MG63 (cell line): ENCODE measurements around the gene RPS6KA3. TPM values are rescaled to one million over a fixed set of nuclear protein-coding genes. Genes with fewer than 3 reads are reported as not detected.

Experiments
- DNase-seq: peaks from one replicate; pipeline ENCODE4 v3.0.0-alpha.2; 2020
- H3K27me3 ChIP-seq: fragments of 250-450 bp; sonication (Bioruptor Pico); 2 replicates; pipeline ENCODE4 v1.5.1; 2020; ENCODE audit warnings: mild to moderate bottlenecking, moderate library complexity
- H3K36me3 ChIP-seq: fragments of 250-450 bp; sonication (Bioruptor Pico); 2 replicates; pipeline ENCODE4 v1.5.1; 2020; ENCODE audit warnings: mild to moderate bottlenecking, moderate library complexity
- H3K4me3 ChIP-seq: fragments of 250-450 bp; sonication (Bioruptor Pico); 2 replicates; pipeline ENCODE4 v1.5.1; 2020; ENCODE audit warnings: mild to moderate bottlenecking, moderate library complexity
- H3K9me3 ChIP-seq: fragments of 250-450 bp; sonication (Bioruptor Pico); 2 replicates; pipeline ENCODE4 v1.5.1; 2020; ENCODE audit warnings: mild to moderate bottlenecking, moderate library complexity
- total RNA-seq: library from RNA; depleted of rRNA; stranded (reverse); fragments of >200 nt; shearing (Covaris generic); gene quantifications from 2 replicates; pipeline ENCODE4 v1.2.3, GENCODE V29; 2014; ENCODE audit warnings: low replicate concordance

Gene RPS6KA3
- total RNA-seq, 1 experiment from 2014 or later, result 25.5 TPM

GRCh38 chrX:20235755-20236154, 31.0 kb downstream of the RPS6KA3 start:
- Histone ChIP-seq H3K36me3 (peaks cover 3% of the 10 kb centered on the region), H3K9me3 (no peaks in the 10 kb centered on the region; the same call in 1 of the 2 replicates), H3K4me3 (no peak overlapping the region), H3K27me3 (no peaks in the 10 kb centered on the region)
- no peak for DNase-seq

DNA sequence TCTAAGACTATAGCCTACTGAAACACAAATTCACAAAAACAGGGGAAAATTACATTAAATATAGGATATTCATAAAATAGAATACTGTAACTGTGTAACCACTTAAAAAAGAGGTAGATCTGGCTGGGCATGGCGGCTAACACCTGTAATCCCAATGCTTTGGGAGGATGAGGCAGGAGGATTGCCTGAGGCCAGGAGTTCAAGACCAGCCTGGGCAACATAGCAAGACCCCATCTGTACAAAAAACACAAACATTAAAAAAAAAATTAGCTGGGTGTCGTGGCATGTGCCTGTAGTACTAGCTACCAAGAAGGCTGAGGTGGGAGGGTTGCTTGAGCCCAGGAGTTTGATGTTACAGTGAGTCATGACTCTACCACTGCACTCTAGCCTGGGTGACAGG, 33.4 kb downstream of the RPS6KA3 start:
- Histone ChIP-seq H3K36me3 (peaks cover 3% of the 10 kb centered on the region), H3K27me3 (no peaks in the 10 kb centered on the region), H3K9me3 (no peaks in the 10 kb centered on the region; the same call in 1 of the 2 replicates), H3K4me3 (no peak overlapping the region)
- DNase-seq, result no peak

- Histone ChIP-seq H3K9me3 (no peaks in the 10 kb centered on the region; the same call in 1 of the 2 replicates), H3K27me3 (no peaks in the 10 kb centered on the region), H3K36me3 (peaks cover 3% of the 10 kb centered on the region), H3K4me3 (no peak overlapping the region)
- DNase-seq, result peak; percentile 46
These were observed 35.1 kb downstream of the RPS6KA3 start for GRCh38 chrX:20231598-20231997.

GRCh38 chrX:20230406-20230805, 36.3 kb downstream of the RPS6KA3 start:
- peaks cover 3% of the 10 kb centered on the region for H3K36me3 ChIP-seq
- no peak for DNase-seq
- no peak overlapping the region for H3K4me3 ChIP-seq
- no peaks in the 10 kb centered on the region; the same call in 1 of the 2 replicates for H3K9me3 ChIP-seq
- H3K27me3 ChIP-seq, result no peaks in the 10 kb centered on the region

DNA sequence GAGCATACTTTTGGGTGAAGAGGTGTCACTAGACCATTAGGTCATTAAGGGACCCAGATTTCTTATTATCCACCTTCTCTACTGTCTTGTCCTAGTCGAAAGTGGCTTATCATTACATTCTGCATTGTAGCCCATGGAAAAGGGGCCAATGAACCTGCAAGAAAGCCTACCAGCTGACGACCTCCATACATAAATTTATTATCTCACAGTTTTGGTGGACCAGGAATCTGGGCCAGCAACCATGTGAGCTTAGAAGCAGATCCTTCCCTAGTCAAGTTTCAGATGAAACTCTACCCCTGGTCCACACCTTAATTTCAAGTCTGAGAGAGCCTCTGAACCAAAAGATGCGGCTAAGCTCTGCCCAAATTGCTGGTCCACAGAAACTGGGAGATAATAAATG, 37.6 kb downstream of the RPS6KA3 start:
- H3K27me3 ChIP-seq, result no peaks in the 10 kb centered on the region
- H3K4me3 ChIP-seq, result no peak overlapping the region
- H3K36me3 ChIP-seq, result peaks cover 3% of the 10 kb centered on the region
- DNase-seq, result no peak
- H3K9me3 ChIP-seq, result no peaks in the 10 kb centered on the region

GRCh38 chrX:20228245-20228644, 38.5 kb downstream of the RPS6KA3 start:
- H3K36me3 ChIP-seq, result no peaks in the 10 kb centered on the region
- no peaks in the 10 kb centered on the region for H3K9me3 ChIP-seq
- no peaks in the 10 kb centered on the region for H3K27me3 ChIP-seq
- no peak for DNase-seq
- H3K4me3 ChIP-seq, result no peak overlapping the region

DNA sequence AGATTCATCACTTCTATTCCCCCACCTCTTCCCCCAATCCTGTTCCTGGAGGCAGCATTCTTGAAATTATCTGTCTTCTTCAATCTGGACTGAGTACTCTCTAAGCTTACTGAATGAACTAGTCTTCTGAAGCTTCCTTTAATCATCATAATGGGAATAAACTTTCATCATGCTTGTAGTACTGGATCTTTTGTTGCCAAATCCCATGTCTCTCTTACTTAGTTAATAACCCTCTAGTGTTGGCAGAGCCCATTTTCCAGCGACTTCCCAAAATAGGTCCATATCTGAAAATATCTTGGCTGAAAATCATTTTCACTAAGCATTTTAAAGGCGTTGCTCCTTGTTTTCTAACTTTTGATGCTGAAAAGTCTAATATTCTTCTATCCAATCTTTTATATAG, 39.6 kb downstream of the RPS6KA3 start:
- Histone ChIP-seq H3K4me3 (no peak overlapping the region), H3K27me3 (no peaks in the 10 kb centered on the region), H3K9me3 (no peaks in the 10 kb centered on the region), H3K36me3 (no peaks in the 10 kb centered on the region)
- DNase-seq, result no peak

GRCh38 chrX:20225488-20225833, 41.2 kb downstream of the RPS6KA3 start:
- H3K27me3 ChIP-seq, result no peaks in the 10 kb centered on the region
- no peaks in the 10 kb centered on the region for H3K9me3 ChIP-seq
- H3K36me3 ChIP-seq, result no peaks in the 10 kb centered on the region
- DNase-seq, result no peak
- no peak overlapping the region for H3K4me3 ChIP-seq

- Histone ChIP-seq H3K36me3 (no peaks in the 10 kb centered on the region), H3K4me3 (no peak overlapping the region)
- DNase-seq, result no peak
These were observed 41.8 kb downstream of the RPS6KA3 start for GRCh38 chrX:20224814-20225487.

GRCh38 chrX:20221902-20222301, 44.8 kb downstream of the RPS6KA3 start:
- H3K9me3 ChIP-seq, result no peaks in the 10 kb centered on the region
- H3K27me3 ChIP-seq, result no peaks in the 10 kb centered on the region
- H3K4me3 ChIP-seq, result no peak overlapping the region
- no peak for DNase-seq
- H3K36me3 ChIP-seq, result no peaks in the 10 kb centered on the region

More at GRCh38 chrX:20224814-20225487, 41.8 kb downstream of the RPS6KA3 start:
- H3K27me3 ChIP-seq, result no peaks in the 10 kb centered on the region
- no peaks in the 10 kb centered on the region for H3K9me3 ChIP-seq

- DNase-seq, result no peak
- no peaks in the 10 kb centered on the region for H3K27me3 ChIP-seq
- no peak overlapping the region for H3K4me3 ChIP-seq
- no peaks in the 10 kb centered on the region for H3K36me3 ChIP-seq
- H3K9me3 ChIP-seq, result no peaks in the 10 kb centered on the region
These were observed 47.7 kb downstream of the RPS6KA3 start for GRCh38 chrX:20218836-20219505.

DNA sequence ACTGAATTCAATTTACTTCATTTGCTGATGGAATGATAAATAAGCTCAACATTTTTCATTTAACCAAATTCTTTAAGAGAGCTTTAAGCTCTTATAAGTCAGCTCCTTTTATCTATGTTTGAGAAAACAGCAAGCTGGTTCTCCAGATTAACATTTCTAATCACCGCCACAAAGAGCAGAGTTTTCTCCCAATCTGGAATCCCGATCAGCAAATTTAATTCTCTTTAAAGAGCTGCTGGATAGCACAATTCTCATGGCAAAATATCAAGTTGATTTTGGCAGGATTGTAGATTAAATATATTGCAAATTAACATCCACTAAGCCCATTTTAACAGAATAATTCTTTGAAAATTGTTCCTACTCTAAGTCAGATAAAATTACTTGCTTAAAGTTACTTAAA, 48.8 kb downstream of the RPS6KA3 start:
- Histone ChIP-seq H3K27me3 (no peaks in the 10 kb centered on the region), H3K4me3 (no peak overlapping the region), H3K9me3 (no peaks in the 10 kb centered on the region), H3K36me3 (no peaks in the 10 kb centered on the region)
- DNase-seq, result no peak

DNA sequence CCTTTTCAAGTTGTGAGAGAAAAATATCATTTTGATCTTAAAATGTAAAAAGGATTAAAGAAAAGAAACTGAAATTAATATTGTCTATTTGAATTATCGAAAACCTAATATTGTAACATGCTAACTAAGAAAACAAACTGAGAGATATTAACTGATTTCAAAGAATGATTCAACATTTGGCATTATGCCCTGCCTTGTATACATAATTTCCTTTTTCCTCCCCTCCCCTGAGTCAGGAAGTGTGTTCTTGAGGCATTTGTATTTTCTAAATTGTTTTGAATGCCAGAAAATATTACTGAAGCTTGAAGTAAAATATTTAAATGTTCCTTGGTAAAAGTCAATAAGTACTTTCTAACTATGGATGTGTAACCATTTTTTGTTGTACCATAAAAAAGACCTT, 49.4 kb downstream of the RPS6KA3 start:
- no peaks in the 10 kb centered on the region for H3K36me3 ChIP-seq
- no peaks in the 10 kb centered on the region for H3K27me3 ChIP-seq
- no peak for DNase-seq
- no peaks in the 10 kb centered on the region for H3K9me3 ChIP-seq
- H3K4me3 ChIP-seq, result no peak overlapping the region

- Histone ChIP-seq H3K27me3 (no peaks in the 10 kb centered on the region), H3K36me3 (no peaks in the 10 kb centered on the region), H3K9me3 (no peaks in the 10 kb centered on the region), H3K4me3 (no peak overlapping the region)
- DNase-seq, result no peak
These were observed 51.1 kb downstream of the RPS6KA3 start for GRCh38 chrX:20215565-20215964.

GRCh38 chrX:20212486-20213089, 54.1 kb downstream of the RPS6KA3 start:
- Histone ChIP-seq H3K36me3 (no peaks in the 10 kb centered on the region), H3K9me3 (no peaks in the 10 kb centered on the region), H3K4me3 (no peak overlapping the region), H3K27me3 (no peaks in the 10 kb centered on the region)
- DNase-seq, result no peak

DNA sequence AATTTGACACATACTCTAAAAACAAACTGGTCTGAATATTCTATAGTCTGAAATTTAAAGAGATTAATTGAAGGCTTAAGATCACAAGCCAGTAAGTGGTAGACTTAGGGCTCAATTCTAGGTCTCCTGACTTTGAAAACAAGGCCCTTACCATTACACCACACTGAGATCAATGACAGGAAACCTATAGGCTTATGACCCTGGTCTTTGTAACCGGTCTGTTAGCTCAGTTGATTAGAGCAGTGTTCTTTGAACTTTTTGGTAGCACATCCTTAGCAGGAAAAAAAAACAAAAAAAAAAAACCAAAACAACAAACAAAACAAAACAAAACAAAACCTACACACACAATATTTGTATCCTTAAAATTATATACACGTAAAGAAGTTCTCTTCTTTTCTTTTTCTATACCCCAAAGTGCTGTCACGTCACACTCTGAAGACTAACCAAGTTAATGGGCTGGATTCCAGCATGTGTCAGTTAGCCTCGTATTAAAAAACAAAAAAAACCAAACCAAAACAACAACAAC, 55.4 kb downstream of the RPS6KA3 start:
- no peaks in the 10 kb centered on the region for H3K36me3 ChIP-seq
- no peak overlapping the region for H3K4me3 ChIP-seq
- no peak for DNase-seq
- no peaks in the 10 kb centered on the region for H3K27me3 ChIP-seq
- no peaks in the 10 kb centered on the region for H3K9me3 ChIP-seq

GRCh38 chrX:20205927-20206708, 60.6 kb downstream of the RPS6KA3 start:
- Histone ChIP-seq H3K36me3 (no peaks in the 10 kb centered on the region), H3K4me3 (no peak overlapping the region), H3K27me3 (no peaks in the 10 kb centered on the region), H3K9me3 (no peaks in the 10 kb centered on the region)
- no peak for DNase-seq
